DMS153 treated with DMSO at 0.1 percent for 48 hours (cell line): ENCODE measurements around the gene SPTB.
A peak's percentile ranks its signal among the peaks of the same experiment; 100 is the strongest.

Source experiments
- DNase-seq: peaks from one replicate; lab custom pipeline; 2025; ENCODE audit not compliant: unreplicated experiment; lab: John Stamatoyannopoulos, UW

SPTB gene

DNA sequence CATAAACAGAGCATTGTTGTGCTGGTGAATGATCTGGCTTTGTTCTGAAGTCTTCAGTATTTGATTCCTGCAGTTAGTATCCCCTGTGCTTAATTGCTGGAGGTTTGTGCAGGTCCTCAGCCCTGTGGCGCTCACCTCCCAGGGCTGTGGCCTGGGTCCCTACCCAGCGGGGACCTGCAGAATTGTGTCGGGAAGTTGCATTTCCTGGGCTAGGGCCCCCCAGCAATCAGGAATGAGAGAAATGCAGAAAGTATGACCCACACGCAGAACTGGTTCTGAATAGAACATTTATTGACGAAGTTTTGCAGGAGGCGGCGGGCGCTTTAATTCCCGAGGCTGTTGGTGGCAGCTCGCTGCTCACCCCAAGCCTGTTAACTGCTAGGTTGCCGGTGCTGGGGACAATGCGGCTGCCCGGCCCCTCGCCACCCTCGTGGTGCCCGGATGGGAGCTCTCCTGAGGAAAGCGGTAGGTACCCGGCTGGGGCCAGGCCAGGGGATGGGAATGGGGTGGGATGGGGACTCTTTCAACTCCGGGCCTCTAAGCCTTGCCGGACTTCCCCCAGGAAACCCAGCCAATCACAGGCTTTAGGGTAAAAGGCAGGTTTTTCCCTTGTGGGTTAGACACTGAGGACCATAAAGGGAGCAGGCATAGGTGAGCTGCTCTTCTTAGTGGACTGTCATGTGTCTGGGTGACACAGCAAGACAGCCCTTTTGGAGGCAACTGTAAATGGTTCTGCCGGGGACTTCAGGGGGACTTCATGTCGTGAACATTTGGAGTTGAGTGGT, 163.9 kb downstream of the SPTB start:
- no peak for DNase-seq

DNA sequence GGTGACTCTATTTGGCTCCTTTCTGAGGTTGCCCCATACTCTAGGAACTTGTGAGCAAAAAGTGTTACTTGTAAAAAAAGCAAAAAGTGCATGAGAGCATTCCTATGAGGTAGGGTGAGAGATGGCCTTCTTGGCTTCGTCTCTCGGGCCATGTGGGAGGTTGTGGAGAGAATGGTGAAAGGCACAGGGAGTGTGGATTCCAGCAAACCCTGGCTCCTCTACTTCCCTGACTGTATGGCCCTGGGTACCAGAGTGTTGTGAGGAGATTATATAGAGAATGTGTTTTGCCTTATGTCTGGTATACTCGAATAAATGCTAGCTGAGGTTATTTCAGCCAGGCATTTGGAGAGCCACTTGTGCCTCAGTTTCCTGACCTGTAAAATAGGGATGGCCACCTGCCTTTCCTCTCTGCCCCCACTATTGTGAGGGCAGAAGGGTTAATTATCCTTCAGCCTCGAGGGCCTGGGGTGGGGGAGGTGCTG, 164.5 kb downstream of the SPTB start:
- DNase-seq = no peak

DNA sequence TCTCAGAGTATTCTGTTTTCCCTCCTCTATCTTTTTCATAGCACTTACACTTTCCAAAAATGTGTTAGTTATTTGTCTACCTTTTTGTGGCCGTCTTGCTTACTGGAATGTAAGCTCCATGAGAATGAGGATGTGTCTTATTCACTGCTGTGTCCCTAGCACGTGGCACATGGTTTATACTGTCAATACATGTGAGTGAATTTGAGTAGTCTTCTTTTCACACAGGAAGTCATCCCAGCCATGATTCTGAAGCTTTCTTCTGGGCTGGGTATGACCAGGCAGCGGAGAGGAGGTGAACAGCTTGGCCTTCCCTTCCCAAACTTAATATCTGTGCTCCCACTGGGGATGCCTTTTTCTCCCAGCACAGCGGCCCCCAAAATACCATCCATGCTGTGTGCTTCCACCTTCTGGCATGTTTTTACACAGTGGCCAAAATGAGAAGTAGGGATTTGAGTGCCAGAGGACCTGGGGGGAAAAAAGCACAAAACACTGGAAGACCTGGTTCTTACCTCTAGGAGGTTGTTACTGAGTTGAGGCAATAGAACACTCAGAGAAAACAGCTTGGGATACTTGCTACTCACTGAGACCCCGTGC, 165.2 kb downstream of the SPTB start:
- no peak for DNase-seq

DNA sequence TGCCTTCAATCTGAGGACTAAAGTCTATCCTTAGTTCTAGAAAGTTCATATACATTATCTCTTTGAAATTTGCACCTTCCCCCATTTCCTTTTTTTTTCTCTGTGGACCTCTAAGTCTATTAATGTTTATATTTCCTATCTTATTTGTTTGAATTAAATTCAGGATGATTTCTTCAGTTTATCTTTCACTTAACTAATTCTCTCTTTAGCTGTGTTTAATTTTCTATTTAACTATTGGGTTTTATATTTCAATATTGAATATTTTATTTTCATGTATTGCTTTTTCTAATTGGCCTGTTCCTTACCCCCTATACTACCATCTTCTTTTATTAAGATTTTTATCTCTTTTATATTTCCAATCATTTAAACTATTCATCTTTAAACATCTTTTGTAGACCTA, 166.0 kb downstream of the SPTB start:
- DNase-seq = no peak

DNA sequence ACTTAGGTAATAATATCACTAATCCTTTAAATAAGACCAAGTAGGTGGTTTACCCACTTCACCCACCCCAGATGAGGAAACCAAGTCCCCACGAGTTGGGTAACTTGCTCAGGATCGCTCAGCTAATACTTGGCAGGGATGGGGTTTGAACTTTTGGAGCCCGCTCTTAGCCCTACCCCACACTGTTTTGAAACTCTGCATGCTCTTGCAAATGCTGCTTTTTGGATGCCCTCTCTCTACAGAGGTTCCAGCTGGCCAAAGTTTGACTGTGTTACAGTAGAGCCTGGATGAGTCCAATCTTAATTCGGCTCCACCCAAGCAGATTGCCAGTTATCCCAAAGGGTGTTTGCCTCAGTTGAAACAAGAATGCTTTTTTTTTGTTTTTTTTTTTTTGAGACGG, 168.7 kb downstream of the SPTB start:
- DNase-seq = no peak

DNA sequence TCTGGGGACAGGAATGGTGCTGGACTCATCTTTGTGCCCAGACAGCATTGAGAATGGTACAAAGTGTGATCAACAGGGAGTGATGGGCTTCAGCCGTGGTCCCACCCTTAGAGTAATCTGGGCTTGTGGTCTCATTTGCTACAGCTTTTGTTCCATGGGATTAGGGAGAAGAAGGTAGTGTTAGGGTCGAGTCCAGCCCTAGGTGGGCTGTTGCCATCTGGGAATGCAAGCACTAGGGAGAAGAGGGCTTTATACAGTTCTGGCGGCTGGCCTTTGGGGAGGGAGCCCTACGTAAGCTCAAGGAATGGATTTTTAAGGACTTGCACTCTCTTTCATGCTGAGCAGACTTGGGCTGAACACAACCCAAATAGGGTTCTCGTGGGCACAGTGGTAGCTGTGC, 170.6 kb downstream of the SPTB start:
- no peak for DNase-seq

DNA sequence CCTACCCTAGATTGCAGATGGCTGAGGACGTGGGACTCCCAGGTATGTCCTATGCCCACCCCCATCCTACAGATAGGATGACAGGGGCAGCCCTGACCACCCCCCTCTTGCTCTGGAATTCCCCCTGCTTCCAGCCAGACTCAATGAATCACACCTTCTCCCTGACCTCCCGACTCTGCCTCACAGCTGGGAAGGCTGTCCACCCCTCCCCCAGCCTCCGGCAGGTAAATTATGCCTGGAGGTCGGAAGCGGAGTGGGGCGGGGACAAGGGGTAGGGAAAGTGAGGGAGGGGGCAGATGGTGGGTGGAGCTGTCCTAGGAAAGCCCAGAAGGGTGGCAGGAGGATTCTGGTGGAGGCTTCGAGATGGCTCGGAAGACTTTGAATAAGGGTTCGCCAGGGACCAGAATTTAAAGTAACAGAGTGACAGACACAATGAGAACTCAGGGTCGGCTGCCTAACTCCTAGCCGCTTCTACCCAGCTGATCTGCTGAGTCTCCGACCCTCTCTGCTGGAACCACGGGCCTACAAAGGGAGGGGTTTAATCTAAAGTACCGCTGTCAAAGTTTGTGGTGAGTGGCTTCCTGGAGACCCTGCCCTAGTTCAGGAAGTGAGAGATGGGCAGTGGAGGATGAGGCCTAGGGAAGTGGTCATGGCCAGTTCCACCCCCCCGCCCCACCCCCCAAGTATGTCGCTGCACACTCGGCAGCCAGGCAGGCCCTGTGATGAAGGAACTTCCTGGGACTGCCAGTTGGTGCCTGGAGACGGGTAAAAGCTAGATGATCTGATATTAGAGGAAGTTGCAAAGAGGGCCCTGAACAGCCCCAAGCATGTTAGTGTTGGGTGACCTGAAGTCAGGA, 171.3 kb downstream of the SPTB start:
- no peak for DNase-seq

DNA sequence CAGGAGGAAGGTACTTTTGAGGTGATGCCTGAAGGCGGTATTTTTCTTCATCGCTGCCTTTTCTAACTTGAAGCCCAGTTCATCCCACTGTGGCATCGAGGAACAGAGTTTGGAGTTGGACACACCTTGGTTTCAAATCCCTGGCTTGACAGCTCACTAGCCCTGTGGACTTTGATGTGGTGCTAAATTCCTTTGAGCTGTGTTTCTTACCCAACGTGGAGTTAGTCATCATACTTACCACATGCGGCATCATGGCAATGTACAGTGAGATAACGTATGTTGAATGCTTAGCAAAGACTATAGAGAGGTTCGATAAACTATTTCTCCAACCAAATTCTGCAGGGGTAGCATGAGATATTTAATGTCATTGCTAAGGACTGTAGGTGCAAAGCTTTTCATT, 172.0 kb downstream of the SPTB start:
- DNase-seq = no peak

DNA sequence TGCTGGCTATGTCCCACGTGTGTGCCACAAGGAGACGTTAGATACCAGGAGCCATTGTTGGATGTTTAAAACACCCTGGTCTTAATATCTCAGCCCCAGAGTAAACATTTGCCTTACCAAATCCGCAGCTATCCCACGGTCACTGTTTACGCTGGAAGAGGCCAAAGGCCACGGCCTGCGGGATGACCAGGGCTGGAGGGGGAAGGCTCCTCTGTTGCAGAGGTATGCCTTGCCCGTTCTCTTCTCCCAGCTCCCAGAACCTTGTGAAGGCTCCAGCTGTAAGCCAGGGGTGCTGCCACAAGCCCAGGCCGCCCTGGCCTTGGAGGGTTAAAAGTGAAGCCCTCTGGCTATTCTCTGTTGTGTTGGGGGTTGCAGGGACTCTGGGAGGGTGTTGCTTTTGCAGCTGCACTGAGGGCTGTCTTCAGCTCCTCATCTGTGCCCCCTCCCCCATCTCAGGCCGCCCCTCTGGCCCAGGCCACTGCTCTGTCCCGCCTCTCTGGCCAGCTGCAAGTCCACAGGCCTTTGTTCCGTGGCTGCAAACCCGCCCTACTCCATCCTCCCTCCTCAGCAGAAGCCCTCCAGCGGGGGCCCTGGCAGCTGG, 173.0 kb downstream of the SPTB start:
- no peak for DNase-seq

DNA sequence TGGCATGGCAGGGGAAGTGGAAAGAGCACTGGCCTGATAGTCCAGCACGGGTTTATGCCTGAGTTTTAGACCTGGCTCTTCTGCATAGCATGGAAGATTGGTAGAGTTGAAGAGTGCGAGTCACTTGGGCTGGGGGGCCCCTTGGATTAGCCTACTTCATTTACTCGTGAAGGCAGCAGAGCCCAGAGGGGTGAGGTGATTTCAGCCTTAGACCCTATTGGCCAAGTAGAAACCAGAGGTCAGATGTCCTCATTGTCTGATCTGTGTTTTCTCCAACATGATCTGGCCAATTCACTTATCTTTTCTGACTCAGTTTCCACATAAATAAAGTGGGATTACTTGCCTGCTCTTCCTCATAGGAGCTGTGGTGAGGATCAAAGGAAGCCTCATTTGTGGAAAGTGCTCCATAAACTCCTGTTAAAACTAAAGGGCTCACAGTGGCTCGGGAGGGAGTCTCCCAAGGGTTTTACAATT, 173.6 kb downstream of the SPTB start:
- DNase-seq = no peak

DNA sequence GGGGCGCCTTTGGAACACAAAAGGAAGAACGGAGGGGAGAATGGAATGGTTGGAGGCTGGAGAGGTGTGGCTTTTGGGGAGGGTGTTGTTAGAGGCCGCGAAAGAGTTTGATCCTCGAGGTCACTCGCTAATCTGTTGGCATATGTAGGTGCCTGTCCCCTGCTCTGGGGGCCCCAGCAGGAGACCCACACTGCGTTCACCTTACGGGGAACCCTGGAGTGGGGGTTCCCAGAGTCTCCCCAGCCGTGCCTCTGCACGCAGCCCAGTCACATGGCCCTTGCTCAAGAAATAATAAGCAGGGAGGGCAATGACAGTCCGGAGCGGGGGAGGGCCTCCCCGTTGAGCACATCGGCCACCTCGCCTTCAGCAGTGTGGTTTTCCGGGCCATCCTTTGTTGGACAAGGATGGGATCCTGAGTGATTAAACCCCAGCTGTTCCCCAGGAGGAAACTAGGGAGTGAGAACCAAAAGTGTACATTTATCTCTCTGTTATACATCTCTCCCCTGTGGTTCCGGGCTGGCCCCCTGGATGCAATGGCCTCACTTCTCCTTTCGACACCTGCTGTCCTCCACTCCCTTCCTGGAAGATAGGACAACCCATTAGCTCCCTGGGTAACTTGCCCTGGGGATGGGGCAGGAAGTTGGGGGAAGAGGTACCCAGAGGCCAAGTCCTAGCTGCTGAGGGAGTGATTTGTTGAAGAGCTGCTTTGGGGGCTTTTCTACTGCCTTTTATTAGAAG, 174.2 kb downstream of the SPTB start:
- no peak for DNase-seq

DNA sequence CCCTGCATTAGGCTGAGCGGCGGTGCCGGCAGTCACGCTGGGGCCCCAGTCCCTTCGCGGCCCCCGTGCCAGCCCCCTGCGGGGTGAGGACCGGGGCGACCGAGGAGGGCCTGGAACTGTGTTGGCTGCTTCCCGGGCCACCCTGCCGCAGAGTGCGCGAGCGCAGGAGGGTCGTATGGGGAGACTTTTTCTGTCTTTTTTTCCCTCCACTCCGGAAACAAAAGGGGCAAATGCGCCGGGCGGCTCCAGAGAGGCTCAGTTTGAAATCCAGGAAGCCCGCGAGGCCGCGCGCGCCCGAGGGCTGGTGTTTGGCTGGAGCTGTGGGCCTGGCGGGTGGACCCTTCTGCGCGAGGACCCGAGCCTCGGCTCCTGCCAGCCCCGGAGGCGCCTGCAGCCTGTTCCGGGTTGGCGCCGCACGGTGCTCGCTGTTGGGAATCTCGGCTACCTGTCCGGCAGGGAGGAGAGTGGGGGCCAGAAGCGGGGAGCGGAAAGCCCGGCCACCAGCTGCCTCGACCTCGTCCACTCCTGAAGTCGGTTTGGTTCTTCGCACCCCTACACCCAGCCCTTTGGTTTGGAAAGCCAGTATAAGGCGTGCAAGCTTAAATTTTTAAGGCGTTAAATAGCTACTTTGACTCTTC, 174.8 kb downstream of the SPTB start:
- no peak for DNase-seq

DNA sequence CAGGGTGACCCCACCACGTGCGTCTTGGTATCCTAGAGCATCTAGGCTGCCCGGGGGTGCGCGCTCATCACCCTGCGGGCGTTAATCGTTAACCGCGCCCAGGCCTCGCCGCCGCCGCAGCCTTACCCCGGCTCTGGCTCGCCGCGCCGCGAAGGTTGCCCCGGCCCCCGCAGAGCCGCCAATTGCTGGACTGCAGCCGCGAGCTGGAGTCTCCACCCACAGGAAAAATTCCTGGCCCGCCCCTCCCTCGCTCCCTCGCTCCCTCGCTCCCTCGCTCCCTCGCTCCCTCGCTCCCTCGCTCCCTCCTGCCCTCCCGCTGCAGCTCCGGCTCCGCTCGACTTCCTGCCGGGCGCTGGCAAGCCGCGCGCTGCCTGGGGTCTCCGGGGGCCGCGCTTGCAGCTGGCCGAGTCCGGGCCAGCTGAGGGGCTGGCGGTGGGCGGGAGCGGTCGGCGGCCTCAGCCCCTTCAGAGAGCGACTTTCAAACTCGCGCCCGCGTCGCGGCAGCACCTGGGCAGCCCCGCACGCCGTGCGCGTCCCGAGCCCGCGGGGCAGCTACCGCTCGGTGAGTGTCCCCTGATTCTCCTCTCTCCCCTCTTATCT, 175.5 kb downstream of the SPTB start, which contains the start of gene PLEKHG3:
Gene PLEKHG3, plus strand, starts transcription at position 282 of the 600 bp plus-strand sequence. CDS start 23,208 bp downstream, outside the sequence.
- peak; percentile 75 for DNase-seq

DNA sequence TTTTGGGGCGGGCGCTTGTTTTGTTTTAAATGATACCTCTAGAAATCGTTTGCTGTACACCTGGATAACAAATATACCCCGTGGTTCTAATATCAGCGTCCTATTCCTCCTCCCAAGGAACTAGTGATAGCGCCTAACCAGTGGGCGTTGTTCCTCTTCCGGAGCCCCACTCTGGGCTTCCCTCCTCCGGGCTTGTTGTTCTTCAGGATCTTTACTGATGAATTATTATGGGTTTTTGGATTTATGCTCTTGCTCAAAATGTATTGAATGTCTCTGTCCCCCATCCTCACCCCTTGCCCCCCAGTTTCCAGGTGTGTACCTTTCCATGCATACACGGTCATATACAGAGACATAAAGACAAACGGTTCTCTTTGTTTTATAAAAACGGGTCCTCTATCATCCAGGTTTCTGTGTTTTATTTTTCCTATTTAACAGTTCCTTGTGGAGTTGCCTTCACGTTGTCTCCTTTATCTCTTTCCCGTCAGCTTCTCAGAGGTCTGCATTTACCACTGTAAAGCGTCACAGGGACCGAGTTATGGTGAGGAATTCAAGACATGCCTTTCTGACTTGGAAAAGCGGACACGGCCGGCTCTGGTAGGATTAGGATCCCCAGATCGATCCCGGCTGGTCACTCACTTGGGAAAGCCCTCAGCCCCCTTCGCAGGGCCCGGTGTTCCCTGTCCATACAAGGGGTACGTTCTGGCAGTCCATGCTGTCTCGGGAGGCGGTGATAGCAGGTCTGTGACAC, 176.1 kb downstream of the SPTB start:
- no peak for DNase-seq

DNA sequence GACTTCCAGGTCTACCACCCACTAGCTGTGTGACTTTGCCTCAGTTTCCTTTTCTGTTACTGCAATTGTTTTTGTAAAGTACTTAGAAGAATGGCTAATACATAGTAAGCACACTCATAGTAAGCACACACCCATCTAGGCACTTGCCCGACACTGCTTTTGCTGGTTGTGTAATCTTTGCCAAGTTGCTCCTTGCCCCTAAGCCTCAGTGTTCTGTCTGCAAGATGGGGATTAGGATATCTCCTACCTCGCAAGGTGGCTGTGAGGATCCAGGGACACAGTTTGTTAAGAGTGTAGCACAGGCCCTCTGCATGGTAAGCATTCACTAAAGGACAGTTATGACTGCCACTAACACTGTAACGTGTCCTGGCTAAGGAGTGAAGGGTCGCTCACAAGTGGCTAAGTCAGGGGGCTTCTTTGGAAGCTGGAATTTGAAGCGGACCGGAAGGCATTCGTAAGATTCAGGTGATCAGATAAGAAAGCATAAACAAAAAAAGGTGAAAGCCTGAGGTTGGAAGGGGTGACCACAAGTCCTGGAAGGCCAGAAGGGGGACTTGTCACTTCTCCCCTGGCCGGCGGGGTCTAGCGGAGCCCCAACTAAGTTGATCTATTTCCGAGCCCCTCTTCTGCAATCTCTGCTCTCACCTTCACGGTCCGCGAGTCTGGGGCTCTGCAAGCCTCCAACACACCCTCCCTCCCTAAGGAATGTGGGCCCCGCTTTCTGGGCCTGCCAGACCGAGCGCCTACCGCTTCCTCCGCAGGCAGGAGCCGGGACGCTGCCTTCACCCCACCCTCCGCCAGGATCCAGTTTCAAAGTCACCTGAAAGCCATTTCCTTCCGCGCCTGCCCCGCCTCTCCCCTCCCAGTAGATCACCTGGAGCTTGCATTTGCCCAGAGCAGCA, 177.0 kb downstream of the SPTB start:
- peak; percentile 50 for DNase-seq

DNA sequence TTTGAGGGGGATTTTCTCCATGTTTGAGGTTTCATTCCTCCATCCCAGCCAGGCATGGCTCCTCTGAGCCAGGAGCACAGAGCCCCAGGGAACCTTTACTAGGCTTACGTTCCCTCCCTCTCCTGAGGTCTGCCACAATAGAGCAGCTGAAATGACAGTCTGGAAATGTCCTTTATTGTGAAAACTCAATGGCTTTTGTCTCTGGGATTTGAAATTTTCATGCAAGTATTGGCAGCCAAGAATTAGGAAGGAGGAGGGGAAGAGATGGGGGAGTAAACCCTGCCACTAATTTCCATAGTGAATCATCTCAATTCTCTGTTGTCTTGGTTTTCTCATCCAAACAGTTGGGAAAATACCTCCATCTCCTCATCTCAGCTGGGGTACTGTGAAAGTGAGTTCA, 178.0 kb downstream of the SPTB start:
- DNase-seq = no peak

DNA sequence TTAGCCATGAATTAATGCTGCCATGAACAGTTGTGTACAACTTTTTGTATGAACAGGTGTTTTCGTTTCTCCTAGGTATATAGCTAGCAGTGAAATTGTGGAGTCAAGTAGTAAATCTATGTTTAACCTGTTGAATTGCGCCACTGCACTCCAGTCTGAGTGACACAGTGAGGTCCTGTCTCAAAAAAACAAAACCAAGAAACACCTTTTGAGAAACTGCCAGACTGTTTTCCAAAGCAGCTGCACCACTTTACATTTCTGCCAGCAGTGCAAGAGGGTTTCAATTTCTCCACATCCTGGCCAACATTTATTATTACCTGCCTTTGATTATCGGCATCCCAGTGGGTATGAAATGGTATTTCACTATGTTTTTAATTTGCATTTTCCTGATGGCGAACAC, 178.8 kb downstream of the SPTB start:
- DNase-seq = no peak

DNA sequence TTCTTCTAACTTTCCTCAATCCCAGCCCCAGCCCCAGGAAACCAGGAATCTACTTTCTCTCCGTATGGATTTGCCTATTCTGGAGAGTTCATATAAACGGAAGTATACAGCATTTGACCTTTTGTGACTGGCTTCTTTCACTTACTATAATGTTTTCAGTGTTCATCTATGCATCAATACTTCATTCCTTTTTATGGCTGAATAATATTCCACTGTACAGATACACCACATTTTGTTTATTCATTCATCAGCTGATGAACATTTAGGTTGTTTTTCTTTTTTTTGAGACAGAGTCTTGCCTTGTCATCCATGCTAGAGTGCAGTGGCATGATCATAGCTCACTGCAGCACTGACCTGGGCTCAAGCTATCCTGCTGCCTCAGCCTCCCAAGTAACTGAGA, 179.4 kb downstream of the SPTB start:
- no peak for DNase-seq
